Hepatocyte (in vitro differentiated cells): ENCODE results near the gene FABP2. TPM values are rescaled to one million over a fixed set of nuclear protein-coding genes. Genes with fewer than 3 reads are reported as not detected.
A peak's percentile ranks its signal among the peaks of the same experiment; 100 is the strongest.
"Not testable (repeated sequence)": the region's sequence is repeated elsewhere in the genome, so short reads cannot be mapped to it uniquely, and the experiment has no call there.

ENCODE experiments used
- DNase-seq: peaks from one replicate; pipeline ENCODE4 v3.0.0-alpha.2; 2016; ENCODE audit warnings: low spot score
- H2AFZ ChIP-seq: fragments of 200-600 bp; sonication (generic); 2 replicates; pipeline ENCODE4 v1.6.0; 2016; ENCODE audit warnings: antibody characterized with exemption, mild to moderate bottlenecking
- H3K27ac ChIP-seq: fragments of 200-600 bp; sonication (generic); 2 replicates; pipeline ENCODE4 v1.5.1; 2016; ENCODE audit warnings: mild to moderate bottlenecking
- H3K27me3 ChIP-seq: fragments of 200-600 bp; sonication (generic); 2 replicates; pipeline ENCODE4 v1.6.1; 2016
- H3K36me3 ChIP-seq: fragments of 200-600 bp; sonication (generic); replicated peaks from 2 replicates; pipeline ENCODE4 v1.5.1; 2016; ENCODE audit warnings: low read depth; ENCODE audit not compliant: insufficient read depth
- H3K4me1 ChIP-seq: fragments of 200-600 bp; sonication (generic); 2 replicates; pipeline ENCODE4 v1.5.1; 2016; ENCODE audit warnings: mild to moderate bottlenecking, moderate library complexity; ENCODE audit not compliant: insufficient read depth
- H3K4me2 ChIP-seq: fragments of 200-600 bp; sonication (generic); 2 replicates; pipeline ENCODE4 v1.6.0; 2016
- H3K4me3 ChIP-seq: fragments of 200-600 bp; sonication (generic); 2 replicates; pipeline ENCODE4 v1.5.1; 2016; ENCODE audit warnings: mild to moderate bottlenecking
- H3K79me2 ChIP-seq: fragments of 200-600 bp; sonication (generic); 2 replicates; pipeline ENCODE4 v1.6.0; 2017; ENCODE audit warnings: mild to moderate bottlenecking
- H3K9me2 ChIP-seq: fragments of 200-600 bp; sonication (generic); replicated peaks from 2 replicates; pipeline ENCODE4 v1.6.0; 2017; ENCODE audit warnings: mild to moderate bottlenecking; ENCODE audit not compliant: insufficient read depth
- H3K9me3 ChIP-seq: fragments of 200-600 bp; sonication (generic); 2 replicates; pipeline ENCODE4 v1.5.1; 2016; ENCODE audit warnings: low read depth, mild to moderate bottlenecking
- H4K20me1 ChIP-seq: fragments of 200-600 bp; sonication (generic); 2 replicates; pipeline ENCODE4 v1.6.0; 2016; ENCODE audit warnings: mild to moderate bottlenecking; ENCODE audit not compliant: insufficient read depth, poor library complexity, severe bottlenecking
- CTCF ChIP-seq: fragments of 200-600 bp; sonication (generic); IDR thresholded peaks from 2 replicates; pipeline ENCODE4 v1.5.1; 2016; ENCODE audit warnings: antibody characterized with exemption, mild to moderate bottlenecking; ENCODE audit not compliant: poor library complexity
- EZH2 ChIP-seq: fragments of 200-600 bp; sonication (generic); IDR thresholded peaks from 2 replicates; pipeline ENCODE4 v1.6.1; 2016; ENCODE audit warnings: antibody characterized with exemption, mild to moderate bottlenecking, borderline replicate concordance
- EZH2phosphoT487 ChIP-seq: fragments of 200-600 bp; sonication (generic); IDR thresholded peaks from one replicate; pipeline ENCODE4 v1.6.1; 2018; ENCODE audit warnings: antibody characterized with exemption, mild to moderate bottlenecking, low read depth, moderate library complexity; ENCODE audit not compliant: unreplicated experiment, severe bottlenecking
- WGBS: methylation state at CpG from one replicate; pipeline ENCODE4 v1.1.6; 2016; ENCODE audit warnings: low lambda C conversion rate; ENCODE audit errors: missing lambda C conversion rate; 5-methylcytosine and 5-hydroxymethylcytosine counted together
- polyA plus RNA-seq: library from polyadenylated mRNA; unstranded; fragments of >200 nt; fragmentation: Nextera tagmentation; extraction: Ambion mirVana; gene quantifications from 2 replicates; pipeline ENCODE4 v1.2.1, GENCODE V29; 2016
- total RNA-seq: library from RNA; depleted of rRNA; stranded (reverse); fragments of >200 nt; gene quantifications from 2 replicates; pipeline ENCODE4 v1.2.3, GENCODE V29; 2014

The FABP2 gene
- total and polyA plus RNA-seq, 2 experiments from 2014 or later: 7.0 to 10.7 TPM

- H4K20me1 ChIP-seq: no peaks in the 10 kb centered on the region
- H3K27me3 ChIP-seq: no peaks in the 10 kb centered on the region
- H3K9me3 ChIP-seq: no peaks in the 10 kb centered on the region
- H3K79me2 ChIP-seq: peaks cover 10% of the 10 kb centered on the region
- H3K27ac ChIP-seq: peak overlapping the region; percentile 11
- DNase-seq: peak; percentile 11
- H3K4me3 ChIP-seq: peak overlapping the region; percentile 1
- 25% methylated on average over 4 of the region's 4 CpGs for WGBS
- no peak overlapping the region for H2AFZ ChIP-seq
- peak overlapping the region; percentile 68 for H3K4me2 ChIP-seq
- no peaks in the 10 kb centered on the region for H3K9me2 ChIP-seq
- H3K36me3 ChIP-seq: no peaks in the 10 kb centered on the region
- TF ChIP-seq CTCF: no peak
- TF ChIP-seq EZH2phosphoT487: no peak
- TF ChIP-seq EZH2: no peak
- H3K4me1 ChIP-seq: peaks cover 10% of the 10 kb centered on the region
Measured at GRCh38 chr4:119284876-119285780, 36.8 kb downstream of the FABP2 start.

- no peak for DNase-seq
- 95% methylated on average over 2 of the region's 2 CpGs for WGBS
- Histone ChIP-seq H3K27ac (no peak overlapping the region), H3K4me1 (peaks cover 10% of the 10 kb centered on the region), H3K4me3 (no peak overlapping the region), H3K36me3 (no peaks in the 10 kb centered on the region), H4K20me1 (no peaks in the 10 kb centered on the region), H2AFZ (no peak overlapping the region), H3K27me3 (no peaks in the 10 kb centered on the region), H3K9me2 (no peaks in the 10 kb centered on the region), H3K9me3 (no peaks in the 10 kb centered on the region), H3K4me2 (no peak overlapping the region), H3K79me2 (peaks cover 12% of the 10 kb centered on the region)
- no peak for TF ChIP-seq CTCF
- no peak for TF ChIP-seq EZH2
- TF ChIP-seq EZH2phosphoT487: no peak
Measured at GRCh38 chr4:119281393-119281792, 40.5 kb downstream of the FABP2 start.

GRCh38 chr4:119279945-119280344 is 42.0 kb downstream of the FABP2 start:
- 69% methylated on average over 12 of the region's 12 CpGs for WGBS
- Histone ChIP-seq H3K27ac (peak overlapping the region; percentile 27), H3K79me2 (peaks cover 12% of the 10 kb centered on the region)
- not testable (repeated sequence) for H4K20me1 ChIP-seq, H3K4me1 ChIP-seq, H3K36me3 ChIP-seq, H3K4me2 ChIP-seq, DNase-seq, H2AFZ ChIP-seq, H3K9me3 ChIP-seq, H3K27me3 ChIP-seq, H3K4me3 ChIP-seq, H3K9me2 ChIP-seq

- not testable (repeated sequence) for H3K36me3 ChIP-seq, H3K9me3 ChIP-seq, H3K4me3 ChIP-seq, H3K4me1 ChIP-seq, H4K20me1 ChIP-seq, H3K9me2 ChIP-seq, H3K27me3 ChIP-seq, DNase-seq, H3K4me2 ChIP-seq, H2AFZ ChIP-seq
- Histone ChIP-seq H3K79me2 (peaks cover 12% of the 10 kb centered on the region), H3K27ac (peak overlapping the region; percentile 27)
- WGBS: 64% methylated on average over 11 of the region's 19 CpGs
Measured at GRCh38 chr4:119279541-119279940, 42.4 kb downstream of the FABP2 start.
